IMR-90 (cell line): Measurements from ENCODE around the gene NFKBIE. TPM values are rescaled to one million over a fixed set of nuclear protein-coding genes. Genes with fewer than 3 reads are reported as not detected.
"Not testable (repeated sequence)": the region's sequence is repeated elsewhere in the genome, so short reads cannot be mapped to it uniquely, and the experiment has no call there.

Experiments used
- ATAC-seq: fragments of 200-7000 bp; cut with Tn5 transposase; 2 replicates; pipeline ENCODE4 v1.9.1; 2020; ENCODE audit warnings: low read depth, mild to moderate bottlenecking, moderate library complexity
- BruUV-seq: library from RNA; stranded (reverse); fragments of 400-500 nt; replicated peaks from 2 replicates; lab custom pipeline; 2021; lab: Mats Ljungman, UMichigan
- CTCF ChIA-PET: fragments of 300-600 bp; formaldehyde crosslinking; extraction: SDS; loops from one replicate; lab custom pipeline; 2021; ENCODE audit warnings: antibody characterized with exemption; lab: Yijun Ruan, JAX
- POLR2A ChIA-PET: fragments of 300-600 bp; sonication (Branson Sonifier 250); formaldehyde crosslinking; loops from one replicate; lab custom pipeline; 2022; ENCODE audit warnings: antibody characterized with exemption; ENCODE audit not compliant: unreplicated experiment; lab: Charles Lee
- DNase-seq: peaks from one replicate; pipeline ENCODE4 v3.0.0; 2013
- H2AFZ ChIP-seq: replicated peaks from 2 replicates; pipeline ENCODE3; 2013; ENCODE audit warnings: low read length, mild to moderate bottlenecking; ENCODE audit not compliant: poor library complexity
- H2AK5ac ChIP-seq: 2 replicates; pipeline ENCODE4 v1.6.1; 2013; ENCODE audit warnings: low read depth, low read length, inconsistent platforms
- H2AK9ac ChIP-seq: replicated peaks from 2 replicates; pipeline ENCODE3; 2013; ENCODE audit warnings: mild to moderate bottlenecking, low read depth, low read length, moderate library complexity; ENCODE audit not compliant: poor library complexity
- H2BK120ac ChIP-seq: 2 replicates; pipeline ENCODE4 v1.6.1; 2013; ENCODE audit warnings: low read depth, low read length, inconsistent platforms
- H2BK15ac ChIP-seq: 3 replicates; pipeline ENCODE4 v1.6.1; 2013; ENCODE audit warnings: low read depth, low read length, inconsistent platforms
- H2BK20ac ChIP-seq: 2 replicates; pipeline ENCODE4 v1.6.1; 2013; ENCODE audit warnings: low read depth, mild to moderate bottlenecking, inconsistent platforms, low read length, moderate library complexity
- H2BK5ac ChIP-seq: 2 replicates; pipeline ENCODE4 v1.6.1; 2013; ENCODE audit warnings: mild to moderate bottlenecking, low read depth, low read length, inconsistent platforms; ENCODE audit not compliant: poor library complexity, severe bottlenecking
- H3K14ac ChIP-seq: replicated peaks from 2 replicates; pipeline ENCODE4 v1.6.1; 2013; ENCODE audit warnings: low read depth, low read length, inconsistent platforms
- H3K18ac ChIP-seq: 2 replicates; pipeline ENCODE4 v1.6.1; 2013; ENCODE audit warnings: low read depth, low read length, control low read depth
- H3K23ac ChIP-seq: 2 replicates; pipeline ENCODE4 v1.6.1; 2013; ENCODE audit warnings: low read depth, low read length, inconsistent platforms
- H3K27ac ChIP-seq: 2 replicates; pipeline ENCODE4 v1.5.1; 2013; ENCODE audit warnings: mild to moderate bottlenecking, control low read depth, low read length; ENCODE audit not compliant: insufficient read depth
- H3K27me3 ChIP-seq: 2 replicates; pipeline ENCODE4 v1.6.1; 2013; ENCODE audit warnings: low read length; ENCODE audit not compliant: control insufficient read depth, insufficient read depth
- H3K36me3 ChIP-seq: 2 replicates; pipeline ENCODE4 v1.6.1; 2013; ENCODE audit warnings: low read length, mixed read lengths; ENCODE audit not compliant: control insufficient read depth, insufficient read depth
- H3K4ac ChIP-seq: 2 replicates; pipeline ENCODE4 v1.6.1; 2013; ENCODE audit warnings: low read depth, low read length, inconsistent platforms
- H3K4me1 ChIP-seq: 2 replicates; pipeline ENCODE4 v1.6.1; 2013; ENCODE audit warnings: low read length, mixed read lengths; ENCODE audit not compliant: control insufficient read depth, insufficient read depth
- H3K4me2 ChIP-seq: 2 replicates; pipeline ENCODE4 v1.6.1; 2013; ENCODE audit warnings: low read depth, mild to moderate bottlenecking, control low read depth, low read length, moderate library complexity
- H3K4me3 ChIP-seq: 2 replicates; pipeline ENCODE4 v1.5.1; 2013; ENCODE audit warnings: low read depth, mild to moderate bottlenecking, control low read depth, low read length, moderate library complexity; ENCODE audit not compliant: insufficient read depth
- H3K56ac ChIP-seq: 2 replicates; pipeline ENCODE4 v1.6.1; 2013; ENCODE audit warnings: low read length, inconsistent platforms; ENCODE audit not compliant: insufficient read depth; ENCODE audit errors: extremely low read depth
- H3K79me1 ChIP-seq, 2 experiments: 2 replicates each; pipeline ENCODE4 v1.6.1; 2013; ENCODE audit warnings: low read length in 2 of 2, inconsistent platforms in 1 of 2, low read depth in 1 of 2
- H3K9ac ChIP-seq: 2 replicates; pipeline ENCODE4 v1.6.1; 2013; ENCODE audit warnings: low read depth, low read length, control low read depth
- H3K9me1 ChIP-seq: 2 replicates; pipeline ENCODE4 v1.6.1; 2013; ENCODE audit warnings: low read length, inconsistent platforms; ENCODE audit not compliant: insufficient read depth
- H3K9me3 ChIP-seq: 2 replicates; pipeline ENCODE4 v1.6.1; 2013; ENCODE audit warnings: low read length; ENCODE audit not compliant: control insufficient read depth, insufficient read depth
- H4K20me1 ChIP-seq: 2 replicates; pipeline ENCODE4 v1.6.1; 2013; ENCODE audit warnings: low read length, inconsistent platforms; ENCODE audit not compliant: insufficient read depth
- H4K5ac ChIP-seq: 2 replicates; pipeline ENCODE4 v1.6.1; 2013; ENCODE audit warnings: mild to moderate bottlenecking, low read depth, low read length, control low read depth
- H4K8ac ChIP-seq, 2 experiments: 2 replicates each; pipeline ENCODE4 v1.6.1; 2013; ENCODE audit warnings: low read depth in 2 of 2, low read length in 2 of 2, control low read depth in 1 of 2, inconsistent platforms in 1 of 2
- H4K91ac ChIP-seq: 2 replicates; pipeline ENCODE4 v1.6.1; 2013; ENCODE audit warnings: low read depth, low read length, inconsistent platforms; ENCODE audit not compliant: insufficient read depth
- MAFK ChIP-seq: IDR thresholded peaks from 2 replicates; pipeline ENCODE4 v1.6.1; 2012; ENCODE audit warnings: low read depth, low read length, improper control_type of control experiment
- RAD21 ChIP-seq: IDR thresholded peaks from 2 replicates; pipeline ENCODE4 v1.6.1; 2012; ENCODE audit warnings: low read length, improper control_type of control experiment
- WGBS, 2 experiments: methylation state at CpG; one replicate each; pipeline versions ENCODE4 v1.1.5 to v1.1.7; 2013; ENCODE audit warnings: missing lambda C conversion rate in 2 of 2; ENCODE audit not compliant: insufficient read length in 1 of 2; ENCODE audit errors: extremely low coverage in 2 of 2; 5-methylcytosine and 5-hydroxymethylcytosine counted together
- dilution Hi-C: fragments of 300-500 bp; cut with HindIII; formaldehyde crosslinking; loops from one replicate; pipeline ENCODE4 v1.14.3; 2018; ENCODE audit warnings: low sequenced_read_pairs; ENCODE audit not compliant: unreplicated experiment
- in situ Hi-C: fragments of 300-500 bp; cut with MboI; formaldehyde crosslinking; loops from 3 replicates; pipeline ENCODE4 v1.14.3; 2019; ENCODE audit warnings: low sequenced_read_pairs, inconsistent platforms, mixed read lengths
- intact Hi-C: fragments of 100-400 bp; cut with micrococcal nuclease; formaldehyde crosslinking; loops from 2 replicates; pipeline ENCODE4 v1.10.0; 2022
- polyA plus RNA-seq, 3 experiments: library from polyadenylated mRNA; depleted of rRNA; stranded (reverse); fragments of >200 nt; gene quantifications; 2 replicates each; pipeline ENCODE4 v1.2.3, GENCODE V29; 2012; ENCODE audit warnings: low replicate concordance in 1 of 3
- total RNA-seq: library from RNA; depleted of rRNA; stranded (reverse); fragments of >200 nt; gene quantifications from 2 replicates; pipeline ENCODE4 v1.2.3, GENCODE V29; 2012

Gene NFKBIE
- total and polyA plus RNA-seq, 2 of the 4 experiments (the other 2 are of a cell fraction), result 7.9 to 13.0 TPM

DNA sequence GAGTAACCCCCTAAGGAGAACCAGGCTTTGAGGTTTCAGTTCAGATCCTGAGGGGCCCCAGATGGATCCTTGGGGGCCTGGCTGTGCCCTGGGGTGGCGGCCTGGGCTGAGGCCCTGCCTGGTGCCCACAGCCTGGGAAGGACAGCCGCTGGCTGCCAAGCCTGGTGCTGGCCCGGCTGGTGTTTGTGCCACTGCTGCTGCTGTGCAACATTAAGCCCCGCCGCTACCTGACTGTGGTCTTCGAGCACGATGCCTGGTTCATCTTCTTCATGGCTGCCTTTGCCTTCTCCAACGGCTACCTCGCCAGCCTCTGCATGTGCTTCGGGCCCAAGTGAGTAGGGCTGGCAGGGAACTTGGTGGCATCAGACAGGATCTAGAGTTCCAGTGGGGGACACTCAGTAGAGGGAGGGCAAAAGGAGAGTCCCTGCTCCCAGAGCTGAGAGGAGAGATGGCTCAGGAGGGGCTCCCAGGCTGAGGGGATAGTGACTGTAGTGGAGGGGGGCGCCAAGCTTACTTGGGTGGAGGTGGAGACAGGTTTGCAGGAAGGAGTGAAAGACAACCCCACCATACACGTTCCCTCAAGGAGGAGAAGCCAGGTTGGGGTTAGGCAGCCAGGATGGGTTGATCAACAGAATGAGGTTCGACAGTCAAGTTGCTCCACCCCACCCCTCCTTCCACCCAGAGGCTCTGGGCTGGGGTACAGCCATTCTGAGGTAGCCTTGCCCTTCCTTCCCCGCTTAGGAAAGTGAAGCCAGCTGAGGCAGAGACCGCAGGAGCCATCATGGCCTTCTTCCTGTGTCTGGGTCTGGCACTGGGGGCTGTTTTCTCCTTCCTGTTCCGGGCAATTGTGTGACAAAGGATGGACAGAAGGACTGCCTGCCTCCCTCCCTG is 32.4 kb downstream of the NFKBIE start (continued):
- TF ChIP-seq RAD21, result no peak
- TF ChIP-seq MAFK, result no peak

DNA sequence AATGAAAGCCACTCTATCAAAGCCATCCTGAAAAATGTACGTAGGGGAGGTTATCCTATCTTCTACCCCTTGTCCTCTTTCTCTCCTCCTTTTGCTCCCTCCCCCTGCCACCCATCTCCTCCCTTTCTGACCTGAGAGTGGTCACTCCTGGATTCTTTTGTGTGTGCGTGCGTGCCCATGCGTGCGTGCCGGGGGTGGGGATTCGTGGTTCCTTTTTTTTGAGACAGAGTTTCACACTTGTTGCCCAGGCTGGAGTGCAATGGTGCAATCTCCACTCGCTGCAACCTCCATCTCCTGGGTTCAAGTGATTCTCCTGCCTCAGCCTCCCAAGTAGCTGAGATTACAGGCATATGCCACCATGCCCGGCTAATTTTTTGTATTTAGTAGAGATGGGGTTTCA is 33.9 kb downstream of the NFKBIE start:
- no CpG with 5 or more reads among the region's 9 CpGs for WGBS, 2 experiments
- in situ Hi-C loops, result loop anchor here (5.0 kb wide), 1 partner anchor 59 kb away; no protein-coding TSS in a partner anchor
- CTCF ChIA-PET, result not testable (repeated sequence)

More for the DNA sequence above, 33.9 kb downstream of the NFKBIE start:
- H2BK120ac ChIP-seq, H2AK5ac ChIP-seq, H3K9me3 ChIP-seq, H4K5ac ChIP-seq, H4K91ac ChIP-seq, intact Hi-C loops, H3K56ac ChIP-seq, H4K8ac ChIP-seq, H3K27ac ChIP-seq, H3K79me1 ChIP-seq, H3K4me3 ChIP-seq, H2AFZ ChIP-seq, H3K9ac ChIP-seq, H2BK5ac ChIP-seq, H3K36me3 ChIP-seq, ATAC-seq, BruUV-seq, H3K9me1 ChIP-seq, H3K27me3 ChIP-seq, dilution Hi-C loops, H3K4me2 ChIP-seq, POLR2A ChIA-PET, DNase-seq, H3K4ac ChIP-seq, H3K14ac ChIP-seq, H2AK9ac ChIP-seq, H4K20me1 ChIP-seq, H2BK20ac ChIP-seq, H3K23ac ChIP-seq, H3K18ac ChIP-seq, H2BK15ac ChIP-seq: not testable (repeated sequence)
- peaks cover 11% of the 10 kb centered on the region for H3K4me1 ChIP-seq
